GM12865 (cell line): ENCODE results near the gene DAB1.

Experiments
- DNase-seq: peaks from one replicate; pipeline ENCODE4 v3.0.0; 2010; ENCODE audit warnings: low read depth
- H3K4me3 ChIP-seq: 2 replicates; pipeline ENCODE4 v1.5.1; 2011; ENCODE audit warnings: mild to moderate bottlenecking, low read depth, low read length, control low read depth
- TF ChIP-seq, protein P1 (sequence below): IDR thresholded peaks from 2 replicates; pipeline ENCODE4 v1.5.1; 2011; ENCODE audit warnings: low read length, control low read depth, low read depth, inconsistent platforms; ENCODE audit not compliant: insufficient read depth; ENCODE audit errors: missing control alignments

DAB1 gene

GRCh38 chr1:57202241-57202640 lies 221.6 kb downstream of the DAB1 start:
- TF ChIP-seq, protein P1, sequence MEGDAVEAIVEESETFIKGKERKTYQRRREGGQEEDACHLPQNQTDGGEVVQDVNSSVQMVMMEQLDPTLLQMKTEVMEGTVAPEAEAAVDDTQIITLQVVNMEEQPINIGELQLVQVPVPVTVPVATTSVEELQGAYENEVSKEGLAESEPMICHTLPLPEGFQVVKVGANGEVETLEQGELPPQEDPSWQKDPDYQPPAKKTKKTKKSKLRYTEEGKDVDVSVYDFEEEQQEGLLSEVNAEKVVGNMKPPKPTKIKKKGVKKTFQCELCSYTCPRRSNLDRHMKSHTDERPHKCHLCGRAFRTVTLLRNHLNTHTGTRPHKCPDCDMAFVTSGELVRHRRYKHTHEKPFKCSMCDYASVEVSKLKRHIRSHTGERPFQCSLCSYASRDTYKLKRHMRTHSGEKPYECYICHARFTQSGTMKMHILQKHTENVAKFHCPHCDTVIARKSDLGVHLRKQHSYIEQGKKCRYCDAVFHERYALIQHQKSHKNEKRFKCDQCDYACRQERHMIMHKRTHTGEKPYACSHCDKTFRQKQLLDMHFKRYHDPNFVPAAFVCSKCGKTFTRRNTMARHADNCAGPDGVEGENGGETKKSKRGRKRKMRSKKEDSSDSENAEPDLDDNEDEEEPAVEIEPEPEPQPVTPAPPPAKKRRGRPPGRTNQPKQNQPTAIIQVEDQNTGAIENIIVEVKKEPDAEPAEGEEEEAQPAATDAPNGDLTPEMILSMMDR = no peak
- H3K4me3 ChIP-seq = no peak overlapping the region
- no peak for DNase-seq

DNA sequence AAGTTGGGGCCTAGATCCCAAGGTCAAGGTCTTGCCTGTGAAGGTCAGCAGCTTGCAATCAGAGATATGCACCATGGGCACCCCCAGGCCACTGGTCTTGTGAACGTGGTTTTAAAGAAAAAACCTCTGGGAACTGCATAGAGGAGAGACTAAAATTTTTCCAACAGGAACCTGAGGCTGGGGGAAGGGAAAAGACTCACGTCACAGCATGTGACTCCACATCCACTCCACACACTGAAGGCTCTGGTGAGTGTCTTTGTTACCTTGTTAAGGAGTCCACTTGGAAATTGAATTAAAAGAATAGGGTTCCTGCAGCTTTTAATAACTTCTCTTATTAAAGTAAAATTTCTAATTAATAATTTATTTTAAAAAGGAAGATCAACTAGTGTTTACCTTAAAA lies 224.9 kb downstream of the DAB1 start:
- DNase-seq = no peak
- TF ChIP-seq, protein P1 = no peak
- no peak overlapping the region for H3K4me3 ChIP-seq

- TF ChIP-seq, protein P1 = no peak
- no peak for DNase-seq
Observed at GRCh38 chr1:57195436-57195941, 228.4 kb downstream of the DAB1 start.

DNA sequence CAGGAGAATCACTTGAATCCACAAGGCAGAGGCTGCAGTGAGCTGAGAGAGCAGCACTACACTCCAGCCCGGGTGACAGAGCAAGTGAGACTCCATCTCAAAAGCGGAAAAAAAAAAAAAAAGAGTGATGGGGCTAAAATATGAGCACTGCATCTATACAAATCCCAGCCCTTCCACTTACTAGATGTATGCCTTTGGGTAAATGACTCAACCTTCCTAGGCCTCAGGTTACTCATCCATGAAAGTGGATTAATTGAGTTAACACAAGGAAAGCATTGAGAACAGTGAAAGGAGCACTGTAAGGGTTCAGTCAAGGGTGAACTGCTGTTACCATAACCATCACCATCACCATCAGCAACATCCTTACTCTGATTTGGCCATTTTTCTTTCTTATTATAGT lies 231.6 kb downstream of the DAB1 start:
- H3K4me3 ChIP-seq = no peak overlapping the region
- TF ChIP-seq, protein P1 = no peak
- DNase-seq = no peak

More at GRCh38 chr1:57195436-57195941, 228.4 kb downstream of the DAB1 start:
- no peak overlapping the region for H3K4me3 ChIP-seq

DNA sequence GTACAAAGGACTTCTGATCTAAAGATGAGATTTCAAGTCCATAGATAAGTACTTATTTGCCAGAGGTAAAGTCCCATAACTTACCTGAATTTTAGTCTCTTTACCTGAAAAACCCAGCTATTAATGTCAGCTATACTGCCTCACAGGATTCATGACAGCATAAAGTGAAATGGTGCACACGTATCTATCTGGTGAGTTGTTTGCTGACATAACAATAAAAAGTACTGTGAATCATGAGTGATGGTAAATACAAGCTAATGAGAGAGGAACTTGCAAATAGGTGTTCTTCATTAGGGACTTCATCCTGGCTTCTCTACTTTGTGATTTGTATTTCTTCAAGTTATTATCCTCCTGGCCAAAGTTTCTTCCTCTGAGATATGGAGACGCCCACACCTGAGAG lies 233.0 kb downstream of the DAB1 start:
- H3K4me3 ChIP-seq = no peak overlapping the region
- TF ChIP-seq, protein P1 = no peak

GRCh38 chr1:57188168-57188567 lies 235.7 kb downstream of the DAB1 start:
- DNase-seq = no peak
- no peak overlapping the region for H3K4me3 ChIP-seq
- TF ChIP-seq, protein P1 = no peak

More for the DNA sequence above, 233.0 kb downstream of the DAB1 start:
- DNase-seq = no peak

DNA sequence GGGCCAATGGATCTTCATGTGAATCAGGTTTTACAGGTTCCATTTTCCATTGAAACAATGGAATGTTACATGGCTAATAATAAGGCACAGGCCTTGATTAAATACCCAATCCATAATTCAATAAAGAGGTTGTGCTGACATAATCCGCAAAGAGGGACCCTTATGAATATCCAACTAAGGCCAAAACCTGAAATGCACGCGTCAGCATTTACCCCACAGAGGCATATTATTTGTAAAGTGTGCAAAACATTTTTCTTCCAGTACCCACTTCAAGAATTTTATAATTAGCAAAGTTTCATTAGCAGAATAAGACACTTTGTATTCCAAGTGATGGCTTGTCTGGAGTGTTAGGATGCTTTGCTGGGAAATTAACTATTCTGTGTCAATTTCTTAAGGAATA lies 237.4 kb downstream of the DAB1 start:
- no peak for DNase-seq
- no peak overlapping the region for H3K4me3 ChIP-seq
- TF ChIP-seq, protein P1 = no peak
